D721Med (cell line): ENCODE data around the gene PIK3C2G.

ENCODE experiments used
- DNase-seq: peaks from one replicate; pipeline ENCODE4 v3.0.0; 2011; ENCODE audit warnings: low spot score; ENCODE audit not compliant: insufficient read length
- FAIRE-seq: peaks from 2 replicates; lab custom pipeline; 2011; peaks lifted over from hg19 to GRCh38; lab: Jason Lieb, UNC
- CTCF ChIP-seq: IDR thresholded peaks from 2 replicates; pipeline ENCODE4 v1.5.1; 2012; ENCODE audit warnings: mild to moderate bottlenecking, control low read depth; ENCODE audit not compliant: insufficient read depth; ENCODE audit errors: missing control alignments

The PIK3C2G gene

GRCh38 chr12:18559242-18559641 lies 297.9 kb downstream of the PIK3C2G start:
- no peak for TF ChIP-seq CTCF
- FAIRE-seq (no peak), DNase-seq (no peak)

GRCh38 chr12:18562531-18562930 lies 301.2 kb downstream of the PIK3C2G start:
- DNase-seq, result no peak
- TF ChIP-seq CTCF, result no peak
- FAIRE-seq, result no peak

- TF ChIP-seq CTCF, result no peak
- DNase-seq (no peak), FAIRE-seq (no peak)
Observed at GRCh38 chr12:18564306-18564705, 303.0 kb downstream of the PIK3C2G start.

- DNase-seq, result no peak
- no peak for FAIRE-seq
- TF ChIP-seq CTCF, result no peak
Observed at GRCh38 chr12:18567787-18568186, 306.5 kb downstream of the PIK3C2G start.

GRCh38 chr12:18570543-18570942 lies 309.2 kb downstream of the PIK3C2G start:
- DNase-seq, result no peak
- no peak for TF ChIP-seq CTCF
- no peak for FAIRE-seq

- no peak for DNase-seq
- no peak for FAIRE-seq
- no peak for TF ChIP-seq CTCF
Observed at GRCh38 chr12:18576104-18576626, 314.8 kb downstream of the PIK3C2G start.

- FAIRE-seq (no peak), DNase-seq (no peak)
- no peak for TF ChIP-seq CTCF
Observed at GRCh38 chr12:18576648-18577047, 315.3 kb downstream of the PIK3C2G start.
